ENCODE results near the gene USP35.

USP35 gene, protein sequence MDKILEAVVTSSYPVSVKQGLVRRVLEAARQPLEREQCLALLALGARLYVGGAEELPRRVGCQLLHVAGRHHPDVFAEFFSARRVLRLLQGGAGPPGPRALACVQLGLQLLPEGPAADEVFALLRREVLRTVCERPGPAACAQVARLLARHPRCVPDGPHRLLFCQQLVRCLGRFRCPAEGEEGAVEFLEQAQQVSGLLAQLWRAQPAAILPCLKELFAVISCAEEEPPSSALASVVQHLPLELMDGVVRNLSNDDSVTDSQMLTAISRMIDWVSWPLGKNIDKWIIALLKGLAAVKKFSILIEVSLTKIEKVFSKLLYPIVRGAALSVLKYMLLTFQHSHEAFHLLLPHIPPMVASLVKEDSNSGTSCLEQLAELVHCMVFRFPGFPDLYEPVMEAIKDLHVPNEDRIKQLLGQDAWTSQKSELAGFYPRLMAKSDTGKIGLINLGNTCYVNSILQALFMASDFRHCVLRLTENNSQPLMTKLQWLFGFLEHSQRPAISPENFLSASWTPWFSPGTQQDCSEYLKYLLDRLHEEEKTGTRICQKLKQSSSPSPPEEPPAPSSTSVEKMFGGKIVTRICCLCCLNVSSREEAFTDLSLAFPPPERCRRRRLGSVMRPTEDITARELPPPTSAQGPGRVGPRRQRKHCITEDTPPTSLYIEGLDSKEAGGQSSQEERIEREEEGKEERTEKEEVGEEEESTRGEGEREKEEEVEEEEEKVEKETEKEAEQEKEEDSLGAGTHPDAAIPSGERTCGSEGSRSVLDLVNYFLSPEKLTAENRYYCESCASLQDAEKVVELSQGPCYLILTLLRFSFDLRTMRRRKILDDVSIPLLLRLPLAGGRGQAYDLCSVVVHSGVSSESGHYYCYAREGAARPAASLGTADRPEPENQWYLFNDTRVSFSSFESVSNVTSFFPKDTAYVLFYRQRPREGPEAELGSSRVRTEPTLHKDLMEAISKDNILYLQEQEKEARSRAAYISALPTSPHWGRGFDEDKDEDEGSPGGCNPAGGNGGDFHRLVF

DNA sequence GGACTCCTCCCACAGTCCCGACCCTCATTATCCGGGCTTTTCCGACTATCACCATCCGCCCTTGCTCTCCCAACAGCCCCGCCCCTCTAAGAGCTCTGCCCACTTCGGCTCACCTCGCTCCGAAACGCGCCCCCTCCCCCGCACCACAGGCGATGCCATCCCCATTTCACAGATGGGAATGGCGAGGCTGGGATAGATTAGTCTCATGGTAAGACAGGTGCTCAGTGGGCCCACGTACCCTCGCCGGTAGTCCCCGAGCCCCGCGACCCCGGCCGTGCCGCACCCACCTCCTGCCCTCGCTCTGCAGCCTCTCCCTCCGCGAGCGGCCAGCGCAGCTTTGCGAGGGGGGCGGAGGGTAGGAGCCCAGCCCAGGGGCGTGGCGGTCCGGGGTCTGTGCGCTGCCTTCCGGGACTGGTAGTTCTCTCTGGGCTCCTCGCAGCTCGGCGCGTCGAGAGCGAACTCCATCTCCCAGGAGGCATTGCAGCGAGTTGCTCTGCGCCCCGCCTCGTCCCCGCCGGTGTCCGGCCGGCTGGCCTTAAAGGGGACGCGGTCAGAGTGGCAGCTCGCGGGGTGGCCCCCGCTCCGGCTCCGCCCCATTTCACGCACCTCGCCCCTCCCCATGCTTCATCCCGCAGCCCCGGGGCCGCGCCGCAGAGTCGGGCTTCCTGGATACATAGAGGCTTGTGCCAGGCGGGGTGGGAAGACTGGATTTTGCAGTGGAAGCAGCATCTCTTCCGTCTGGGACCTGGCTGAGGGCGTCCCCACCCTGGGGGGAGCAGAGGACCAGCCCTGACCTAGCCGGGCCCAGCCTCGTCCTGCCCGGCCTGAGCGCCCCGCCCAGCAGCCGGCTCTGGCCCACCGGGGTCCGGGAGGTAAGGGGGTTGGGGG lies at the start of gene USP35, which contains the start of gene KCTD21:
USP35 (plus strand) TSS at position 634 of the 888 bp plus-strand sequence. CDS start 7,327 bp downstream, outside the sequence.
KCTD21 (minus strand) TSS at position 341 of the 888 bp plus-strand sequence. CDS start 14,072 bp downstream, outside the sequence.
- in situ Hi-C loops (cut with HindIII; ENCODE audit: low sequenced_read_pairs): no loop called here

DNA sequence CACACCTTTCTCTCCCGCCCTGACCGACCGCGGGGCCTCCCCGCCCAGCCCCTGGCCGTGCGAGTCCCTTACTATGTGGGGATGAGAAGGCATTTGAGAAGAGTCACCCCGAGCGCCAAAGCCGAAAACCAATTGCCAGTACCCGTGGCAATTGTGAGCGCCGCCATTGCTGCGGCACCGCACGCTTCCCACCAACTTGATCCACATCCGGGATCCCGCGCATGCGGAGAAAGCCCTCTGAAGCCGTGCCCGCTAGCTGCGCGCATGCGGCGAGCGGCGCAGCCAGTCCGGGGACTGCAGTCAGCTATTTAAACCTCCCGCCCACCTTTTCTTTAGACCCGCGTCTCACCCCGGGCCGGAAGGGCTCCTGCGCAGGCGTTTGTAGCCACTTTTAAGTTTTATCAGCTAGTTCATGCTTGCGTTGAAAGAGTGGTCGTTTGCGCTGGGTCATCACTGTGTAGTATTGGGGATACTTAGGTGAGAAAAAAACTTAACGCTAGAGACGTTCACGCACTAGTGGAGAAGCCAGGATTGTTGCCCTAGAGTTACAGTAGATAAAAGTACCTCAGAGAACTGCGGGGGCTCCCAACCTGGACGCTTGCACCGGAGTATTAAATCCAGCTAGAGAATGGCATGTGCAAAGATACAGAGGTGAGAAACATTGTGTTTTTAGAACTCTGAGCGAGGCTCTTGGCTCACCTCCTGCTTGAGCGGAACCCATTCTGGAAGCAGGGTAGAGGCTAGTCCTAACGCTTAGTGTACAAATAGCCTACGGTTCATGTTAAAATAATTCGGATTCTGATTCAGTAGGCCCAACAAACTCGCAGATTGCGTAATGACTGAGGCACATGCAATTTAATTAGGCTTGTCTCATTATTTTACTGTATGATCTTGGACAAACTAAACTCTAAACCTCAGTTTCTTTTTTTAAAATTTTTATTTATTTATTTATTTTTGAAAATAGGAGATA lies 49.0 kb upstream of the USP35 start, which contains the start of gene ALG8:
ALG8 (minus strand) TSS at position 205 of the 970 bp plus-strand sequence; CDS start at position 167, 38 bp downstream.
- in situ Hi-C loops (cut with HindIII; ENCODE audit: low sequenced_read_pairs): no loop called here

DNA sequence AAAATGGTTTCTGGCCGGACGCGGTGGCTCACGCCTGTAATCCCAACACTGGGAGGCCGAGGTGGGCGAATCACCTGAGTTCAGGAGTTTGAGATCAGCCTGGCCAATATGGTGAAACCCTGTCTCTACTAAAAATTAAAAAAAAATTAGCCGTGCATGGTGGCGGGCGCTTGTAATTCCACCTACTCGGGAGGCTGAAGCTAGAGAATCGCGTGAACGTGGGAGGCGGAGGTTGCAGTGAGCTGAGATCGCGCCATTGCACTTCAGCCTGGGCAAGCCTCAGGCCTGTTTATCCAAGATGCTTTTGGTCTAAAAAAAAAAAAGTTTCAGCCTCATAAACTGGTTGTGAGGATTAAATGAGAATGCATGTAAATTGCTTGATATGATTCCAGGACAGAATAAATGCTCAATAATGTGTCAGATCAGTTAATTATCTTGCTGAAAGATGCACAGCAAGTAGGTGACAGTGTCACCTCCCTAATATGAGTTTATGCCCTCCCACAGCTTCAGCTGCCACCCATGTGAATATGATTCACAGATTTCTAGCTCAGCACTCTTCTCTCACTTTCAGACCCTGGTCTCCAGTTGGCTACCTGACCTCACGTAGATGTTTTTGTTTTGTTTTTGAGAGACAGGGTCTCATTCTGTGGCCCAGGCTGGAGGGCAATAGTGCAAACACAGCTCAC lies 48.2 kb upstream of the USP35 start:
- in situ Hi-C loops (cut with HindIII; ENCODE audit: low sequenced_read_pairs): no loop called here

DNA sequence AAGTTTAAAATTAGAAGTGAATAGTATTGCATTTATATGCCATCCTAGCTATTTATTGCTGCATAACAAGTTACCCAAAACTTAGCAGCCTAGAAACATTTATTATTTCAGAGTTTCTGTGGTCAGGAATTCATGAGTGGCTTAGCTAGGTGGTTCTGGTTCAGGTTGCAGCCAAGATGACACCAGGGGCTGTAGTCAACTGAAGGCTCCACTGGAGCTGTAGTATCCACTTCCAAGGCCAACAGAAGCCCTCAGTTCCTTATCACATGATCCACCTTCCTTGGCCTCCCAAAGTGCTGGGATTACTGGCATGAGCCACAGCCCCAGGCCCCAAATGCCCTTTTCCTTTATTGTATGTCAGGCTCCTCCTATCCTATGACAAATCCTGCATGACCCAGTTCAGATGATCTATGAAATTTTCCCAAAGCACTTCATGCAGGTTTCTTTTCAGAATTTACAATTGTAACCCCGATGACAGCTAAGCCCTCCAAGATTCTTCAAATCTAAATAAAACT lies 43.2 kb upstream of the USP35 start:
- in situ Hi-C loops (cut with HindIII; ENCODE audit: low sequenced_read_pairs): no loop called here

DNA sequence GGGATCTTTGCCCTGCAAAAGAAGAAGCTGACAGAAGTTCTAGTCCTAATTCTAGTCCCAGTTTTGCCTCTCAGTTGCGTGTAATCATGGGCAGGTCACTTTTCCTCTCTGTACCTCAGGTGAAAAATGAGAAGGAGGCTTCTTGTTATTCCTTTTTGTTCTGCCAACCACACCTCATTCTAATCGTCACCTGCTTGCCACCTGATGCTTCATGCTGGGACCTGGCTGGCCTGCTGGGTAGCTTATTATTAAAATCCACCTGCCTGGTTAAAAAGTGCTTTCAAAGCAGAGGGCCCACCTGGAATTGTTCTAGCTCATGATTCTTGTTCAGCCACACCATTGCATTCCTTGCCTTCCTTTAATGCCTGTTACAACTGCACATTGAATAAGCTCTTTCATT lies 40.9 kb upstream of the USP35 start:
- in situ Hi-C loops (cut with HindIII; ENCODE audit: low sequenced_read_pairs): no loop called here

DNA sequence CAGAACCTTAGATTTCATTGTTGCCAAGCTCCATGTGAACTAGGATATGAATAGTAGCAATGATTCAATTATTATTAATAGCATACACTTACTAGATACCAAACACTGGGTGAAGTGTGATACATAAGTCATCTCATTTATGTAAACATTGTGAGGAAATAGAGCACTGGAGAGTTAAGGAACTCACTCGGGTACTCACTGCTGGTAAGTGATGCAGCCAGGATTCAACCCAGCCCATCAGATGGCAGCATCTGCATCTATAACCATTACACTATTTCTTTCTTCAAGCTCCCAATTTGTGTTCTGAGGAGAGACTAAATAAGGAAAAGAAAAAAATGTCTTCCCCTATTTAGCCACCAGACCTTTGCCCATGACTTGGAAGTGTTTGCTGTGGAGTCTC lies 39.1 kb upstream of the USP35 start:
- in situ Hi-C loops (cut with HindIII; ENCODE audit: low sequenced_read_pairs): no loop called here

DNA sequence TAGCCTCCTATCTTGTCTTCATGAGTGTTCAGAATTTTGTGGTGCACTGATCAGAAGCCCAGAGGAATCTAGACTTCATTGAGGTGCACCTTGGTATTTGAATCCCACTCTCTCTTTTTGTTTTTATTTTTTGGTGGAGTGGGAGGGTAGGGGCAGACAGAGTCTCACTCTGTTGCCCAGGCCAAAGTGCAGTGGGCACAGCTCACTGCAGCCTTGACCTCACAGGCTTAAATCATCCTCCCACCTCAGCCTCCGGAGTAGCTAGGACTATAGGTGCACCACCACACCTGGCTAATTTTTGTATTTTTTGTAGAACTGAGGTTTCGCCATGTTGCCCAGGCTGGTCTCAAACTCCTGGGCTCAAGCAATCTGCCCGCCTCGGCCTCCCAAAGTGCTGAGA lies 38.4 kb upstream of the USP35 start:
- in situ Hi-C loops (cut with HindIII; ENCODE audit: low sequenced_read_pairs): no loop called here

DNA sequence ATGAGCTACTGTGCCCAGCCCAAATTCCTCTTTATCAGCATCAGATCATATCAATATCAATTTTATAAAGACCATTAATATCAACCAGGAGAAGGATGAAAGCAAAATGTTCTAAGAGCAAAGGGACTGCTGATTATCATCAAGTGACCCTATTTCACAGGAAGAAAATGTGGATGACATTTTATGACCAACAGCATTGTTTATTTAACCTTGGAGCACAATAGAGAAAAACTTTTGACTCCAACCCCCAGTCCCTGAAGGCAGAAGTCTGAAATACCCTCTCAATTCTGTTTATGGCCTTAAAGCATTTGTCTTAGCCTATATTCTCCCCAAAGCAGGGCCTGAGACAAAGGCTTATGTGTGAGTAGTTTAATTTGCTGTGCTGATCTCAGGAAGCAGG lies 38.0 kb upstream of the USP35 start:
- in situ Hi-C loops (cut with HindIII; ENCODE audit: low sequenced_read_pairs): no loop called here

DNA sequence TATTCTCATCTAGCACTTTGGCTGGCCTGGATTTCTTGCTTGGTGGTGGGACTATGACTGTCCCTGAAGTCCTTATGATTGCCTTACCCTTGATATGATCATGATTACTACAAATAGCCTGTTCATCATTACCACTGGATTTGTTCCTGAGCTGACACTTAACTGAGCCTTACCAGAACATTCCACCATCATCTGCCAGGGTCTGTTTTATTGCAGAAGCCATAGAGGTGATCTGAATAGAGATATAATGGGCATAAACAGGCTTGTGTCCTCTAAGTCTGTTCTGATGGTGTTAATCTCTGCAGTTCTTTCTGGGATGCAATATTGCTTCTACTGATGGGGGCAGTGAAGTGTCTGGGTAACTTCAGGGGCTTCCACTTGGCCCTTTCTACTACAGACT lies 36.9 kb upstream of the USP35 start:
- in situ Hi-C loops (cut with HindIII; ENCODE audit: low sequenced_read_pairs): no loop called here

DNA sequence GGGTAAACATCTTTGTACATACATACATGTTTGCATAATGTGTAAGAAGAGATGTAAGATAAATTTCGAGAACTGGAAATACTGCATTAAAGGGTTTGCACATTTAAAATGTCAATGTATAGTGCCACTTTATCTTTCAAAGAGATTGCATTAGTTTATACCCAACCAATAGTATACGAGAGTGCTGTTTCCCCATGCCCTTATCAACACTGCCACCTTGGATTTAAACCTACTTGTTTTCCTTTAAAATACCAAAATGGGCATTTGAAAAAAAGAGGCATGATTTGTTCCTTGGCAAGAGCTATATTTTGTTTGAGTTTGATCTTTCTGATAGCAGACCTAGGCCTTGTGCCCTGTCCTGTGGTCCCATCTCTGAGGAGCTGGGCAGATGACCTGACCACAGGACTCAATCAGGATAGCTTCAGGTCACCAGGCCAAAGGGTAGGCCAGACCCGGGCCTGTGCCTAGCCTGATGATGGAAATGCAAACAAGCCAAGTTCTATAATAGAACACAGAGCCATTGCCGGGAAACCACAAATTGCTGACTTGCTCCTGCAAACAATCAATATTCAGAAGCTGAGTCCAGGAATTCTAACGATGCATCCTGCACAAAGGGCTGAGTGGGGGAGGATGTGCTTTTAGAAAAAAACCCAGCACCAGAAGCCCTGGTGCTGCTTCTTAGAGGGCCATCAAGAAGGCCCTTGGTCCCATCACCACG lies 32.4 kb upstream of the USP35 start:
- in situ Hi-C loops (cut with HindIII; ENCODE audit: low sequenced_read_pairs): no loop called here

DNA sequence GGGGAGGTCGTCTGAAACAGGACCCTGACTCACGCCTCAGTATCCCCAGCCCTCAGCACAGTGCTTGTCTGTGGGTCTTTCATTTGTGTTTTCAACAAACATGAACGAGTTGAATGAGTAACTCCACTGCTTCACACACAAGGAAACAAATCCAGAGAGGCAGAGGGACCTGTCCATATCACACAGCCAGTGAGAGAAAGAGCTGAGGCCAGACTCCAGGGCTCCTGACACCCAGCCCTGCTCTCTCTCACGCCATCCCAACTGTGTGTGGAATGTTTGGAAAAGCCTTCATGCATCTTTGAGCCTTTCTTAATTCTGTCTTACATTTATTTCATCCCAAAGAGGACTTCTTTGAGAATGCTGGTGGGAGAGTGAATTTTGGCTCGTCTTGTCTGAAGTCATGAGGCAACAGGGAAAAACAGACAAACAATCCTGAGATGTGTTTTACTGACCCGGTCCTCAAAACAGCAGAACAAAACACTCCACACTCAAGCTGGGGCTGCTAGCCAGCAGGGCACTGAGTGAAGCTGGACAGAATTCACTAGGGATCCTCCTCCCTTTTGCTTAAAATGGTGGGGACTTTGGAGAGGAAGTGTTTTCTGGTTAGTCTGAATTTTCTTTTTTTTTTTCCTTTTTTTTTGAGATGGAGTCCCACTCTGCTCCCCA lies 29.6 kb upstream of the USP35 start:
- in situ Hi-C loops (cut with HindIII; ENCODE audit: low sequenced_read_pairs): no loop called here

DNA sequence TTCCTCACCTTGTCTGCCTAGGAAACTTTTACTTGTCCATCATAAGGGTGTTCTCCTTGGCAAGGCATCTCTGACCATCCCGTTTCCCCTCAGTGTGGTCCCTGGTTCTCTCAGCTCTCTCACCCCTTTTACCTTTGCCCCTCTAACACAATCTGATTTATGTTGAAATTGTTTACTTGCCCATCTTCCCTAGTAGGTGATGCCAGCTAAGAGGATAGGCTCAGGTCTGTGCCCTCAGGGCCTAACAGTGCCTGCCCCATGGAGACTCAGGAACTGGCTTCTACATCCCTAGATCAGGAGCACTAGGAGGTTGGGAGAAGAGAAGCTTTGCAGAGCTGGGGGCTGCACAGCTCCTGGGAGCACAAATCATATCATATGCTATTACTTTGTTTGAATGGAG lies 28.2 kb upstream of the USP35 start:
- in situ Hi-C loops (cut with HindIII; ENCODE audit: low sequenced_read_pairs): no loop called here

DNA sequence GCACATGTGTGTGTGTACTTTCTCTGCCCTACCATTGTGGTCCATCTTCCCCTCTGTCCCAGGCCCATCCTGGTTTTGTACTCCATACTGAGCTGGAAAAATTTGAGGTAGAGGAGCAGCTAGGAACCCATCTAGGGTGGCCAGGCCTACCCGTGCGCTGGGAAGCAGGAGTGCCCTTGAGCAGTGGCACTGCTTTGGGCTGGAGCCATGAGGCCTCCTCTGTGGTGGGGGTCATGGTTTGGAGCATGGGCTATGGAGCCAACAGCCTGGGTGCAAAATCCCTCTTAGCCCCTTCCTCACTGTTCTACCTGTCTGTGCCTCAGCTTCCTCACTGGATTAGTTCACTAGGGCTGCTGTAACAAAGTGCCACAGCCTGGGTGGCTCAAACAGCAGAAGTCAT lies 27.4 kb upstream of the USP35 start:
- in situ Hi-C loops (cut with HindIII; ENCODE audit: low sequenced_read_pairs): no loop called here

DNA sequence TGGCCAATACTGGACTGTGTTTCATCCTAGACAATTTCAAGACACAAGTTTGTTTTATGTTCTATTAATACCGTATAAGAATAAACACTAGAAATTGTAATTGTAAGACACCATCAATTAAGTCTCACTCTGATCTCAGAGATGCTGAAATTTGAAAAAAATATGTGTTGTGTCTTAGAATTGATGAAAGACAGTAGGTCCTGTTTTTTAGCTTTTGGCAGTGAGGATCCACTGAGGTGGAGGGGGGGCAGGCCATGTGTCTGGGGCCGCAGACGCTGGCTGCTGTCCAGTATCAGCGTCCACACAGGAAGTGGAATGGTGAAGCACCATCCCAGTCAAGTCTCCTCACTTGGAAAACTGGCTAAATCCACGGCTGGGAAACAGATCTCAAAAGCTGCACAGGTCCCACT lies 26.8 kb upstream of the USP35 start:
- in situ Hi-C loops (cut with HindIII; ENCODE audit: low sequenced_read_pairs): no loop called here

DNA sequence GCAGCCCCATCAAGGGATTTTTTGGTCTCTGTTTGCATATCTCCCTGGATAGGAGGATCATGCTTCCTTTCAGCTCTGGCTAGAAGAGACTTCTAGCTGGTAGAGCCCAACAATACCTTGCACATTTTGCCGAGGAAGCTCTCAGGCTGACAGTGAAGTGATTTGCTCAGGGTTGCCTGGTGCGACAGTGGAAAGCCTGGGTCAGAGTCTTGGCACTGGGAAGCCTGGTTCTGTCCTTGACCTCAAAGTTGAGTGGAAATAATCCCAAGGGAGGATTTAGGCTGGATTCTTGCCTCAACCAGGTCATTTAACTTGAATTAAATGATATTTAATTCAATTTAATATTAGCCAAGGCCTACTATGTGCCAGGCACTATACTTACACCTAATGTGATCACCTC lies 24.9 kb upstream of the USP35 start:
- in situ Hi-C loops (cut with HindIII; ENCODE audit: low sequenced_read_pairs): no loop called here

DNA sequence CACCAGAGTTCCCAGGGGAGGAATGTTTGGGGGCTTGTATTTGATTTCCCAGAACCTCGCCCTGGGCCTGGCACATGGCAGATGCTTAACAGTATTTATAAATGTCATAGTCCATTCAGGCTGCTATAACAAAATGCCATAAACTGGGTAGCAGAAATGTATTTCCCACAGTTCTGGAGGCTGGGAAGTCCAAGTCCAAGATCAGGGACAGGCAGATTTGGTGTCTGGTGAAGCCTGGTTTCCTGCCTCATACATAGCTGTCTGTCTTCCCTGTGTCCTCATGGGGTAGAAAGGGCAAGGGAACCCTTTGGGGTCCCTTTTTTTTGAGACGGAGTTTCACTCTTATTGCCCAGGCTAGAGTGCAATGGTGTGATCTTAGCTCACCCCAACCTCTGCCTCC lies 24.2 kb upstream of the USP35 start:
- in situ Hi-C loops (cut with HindIII; ENCODE audit: low sequenced_read_pairs): no loop called here

DNA sequence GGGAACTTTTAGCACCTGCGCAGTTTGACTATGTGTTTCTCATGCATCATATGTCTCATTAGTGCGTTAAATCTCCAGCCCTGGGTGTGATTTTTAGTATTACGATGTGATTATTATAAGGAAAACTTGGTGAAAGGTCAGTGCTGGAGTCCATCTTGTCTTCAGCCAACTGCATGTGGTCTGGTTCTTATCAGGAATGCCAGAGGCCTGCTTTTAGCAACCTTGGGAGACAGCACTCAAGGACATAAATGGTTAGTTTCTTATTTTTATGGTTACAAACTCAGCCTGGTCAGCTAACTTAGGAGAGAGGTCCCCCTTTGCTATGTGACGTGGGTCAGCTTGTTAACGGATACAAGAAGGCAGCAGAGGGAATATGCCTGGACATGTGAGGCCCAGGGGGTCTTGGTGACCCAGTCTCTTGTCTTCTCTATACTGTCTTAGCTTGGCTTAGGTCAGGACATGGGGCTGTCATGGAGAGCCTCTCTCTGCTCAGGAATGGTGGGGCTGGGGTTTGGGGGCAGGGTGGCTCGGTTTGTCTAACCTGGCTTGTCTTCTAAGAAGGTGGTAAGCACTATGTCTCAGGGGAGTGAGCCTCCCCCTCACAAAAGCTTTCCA lies 21.8 kb upstream of the USP35 start:
- in situ Hi-C loops (cut with HindIII; ENCODE audit: low sequenced_read_pairs): no loop called here

Measured in DLD1 (cell line).